Stimulated activated CD4-positive, alpha-beta T cell treated with anti-CD3 and anti-CD28 coated beads, Interleukin-1b, Interleukin-23, amount 100 ng/mL, for 24 hours (primary cell): ENCODE measurements around the gene MAML3.

Source experiments
- DNase-seq, 4 experiments: peaks; one replicate each; pipeline ENCODE4 v3.0.0-alpha.2; 2020; ENCODE audit warnings: low read depth in 4 of 4, low spot score in 1 of 4

Gene MAML3

DNA sequence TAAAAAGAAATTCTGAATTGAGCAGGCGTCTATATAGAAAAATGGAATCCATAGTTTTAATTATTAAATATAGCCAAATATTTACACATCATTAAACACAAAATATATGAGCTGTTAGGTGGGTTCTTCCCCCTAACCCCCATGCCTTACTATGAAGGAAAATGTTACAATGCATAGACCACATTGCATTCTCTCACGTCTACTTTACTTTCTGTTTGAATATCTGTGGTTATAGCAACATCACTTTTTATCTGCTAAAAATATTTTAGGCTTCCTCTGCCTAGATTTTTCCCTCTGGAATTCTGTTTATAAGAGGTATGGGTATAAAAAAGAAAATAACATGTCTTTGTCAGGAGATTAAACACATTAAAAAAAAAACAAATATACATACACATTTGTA, 73.1 kb downstream of the MAML3 start:
- DNase-seq, result no peak

GRCh38 chr4:140078366-140078765, 75.6 kb downstream of the MAML3 start:
- DNase-seq, result no peak

DNA sequence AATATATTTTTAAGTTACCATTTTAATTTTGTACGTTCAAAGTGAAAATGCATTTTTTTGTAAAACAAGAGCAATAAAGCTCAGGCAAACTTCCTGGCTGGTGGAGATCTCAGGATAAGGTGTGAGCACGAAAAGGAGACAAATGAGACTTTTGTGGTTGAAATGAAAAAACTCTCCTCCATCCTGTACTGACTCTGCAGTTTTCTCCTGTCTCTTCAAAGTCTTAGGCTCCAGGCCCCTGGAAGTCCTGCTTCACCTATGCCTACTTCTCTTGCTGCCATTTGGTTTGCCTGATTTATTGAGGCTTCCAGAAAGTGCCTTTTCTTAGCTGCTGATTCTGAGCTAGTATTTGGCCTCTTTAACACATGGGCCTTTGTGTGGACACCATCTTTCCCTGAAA, 77.7 kb downstream of the MAML3 start:
- no peak for DNase-seq

GRCh38 chr4:140071806-140072205, 82.2 kb downstream of the MAML3 start:
- peak in 3 of 4 experiments; percentile 20 to 55 (median 42) for DNase-seq

GRCh38 chr4:140070973-140071372, 83.0 kb downstream of the MAML3 start:
- DNase-seq, result no peak

- no peak for DNase-seq
These were observed 83.6 kb downstream of the MAML3 start for GRCh38 chr4:140070366-140070765.

DNA sequence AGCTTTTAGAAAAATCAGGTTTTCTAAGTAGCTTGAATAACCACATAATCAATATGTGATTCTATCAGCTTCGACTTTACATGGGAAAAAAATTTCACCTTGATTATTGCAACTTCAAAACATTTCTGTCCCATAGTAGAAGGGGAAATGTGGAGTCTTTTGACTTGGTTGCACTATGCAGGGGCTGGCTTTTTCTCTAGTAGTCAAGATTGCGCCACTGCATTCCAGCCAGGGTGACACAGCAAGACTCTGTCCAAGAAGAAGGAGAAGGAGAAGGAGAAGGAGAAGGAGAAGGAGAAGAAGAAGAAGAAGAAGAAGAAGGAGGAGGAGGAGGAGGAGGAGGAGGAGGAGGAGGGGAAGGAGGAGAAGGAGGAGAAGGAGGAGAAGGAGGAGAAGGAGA, 84.9 kb downstream of the MAML3 start:
- no peak for DNase-seq

- DNase-seq, result no peak
These were observed 85.7 kb downstream of the MAML3 start for GRCh38 chr4:140068271-140068670.

GRCh38 chr4:140066031-140066930, 87.7 kb downstream of the MAML3 start:
- DNase-seq, result no peak

GRCh38 chr4:140065393-140065792, 88.6 kb downstream of the MAML3 start:
- DNase-seq, result no peak

- DNase-seq, result no peak
These were observed 92.2 kb downstream of the MAML3 start for GRCh38 chr4:140061659-140062289.

DNA sequence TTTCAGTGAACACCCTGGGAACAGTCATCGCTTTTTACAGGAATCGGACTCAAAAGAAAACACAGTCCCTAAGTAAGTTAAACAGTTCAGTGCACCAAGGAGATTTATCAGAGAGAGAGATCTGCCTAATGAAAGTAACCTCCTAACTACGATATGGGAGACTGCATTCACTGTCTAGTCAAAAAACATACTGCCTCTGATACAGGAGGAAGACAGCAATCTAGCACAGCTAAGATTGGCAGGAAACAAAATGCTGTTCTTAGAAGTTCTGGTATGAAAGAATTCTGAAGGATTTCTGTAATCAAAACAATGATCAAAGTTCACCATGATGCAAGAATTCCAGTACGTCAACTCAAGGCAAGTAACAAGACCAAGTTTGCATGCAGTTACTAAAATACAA, 92.8 kb downstream of the MAML3 start:
- DNase-seq, result no peak

DNA sequence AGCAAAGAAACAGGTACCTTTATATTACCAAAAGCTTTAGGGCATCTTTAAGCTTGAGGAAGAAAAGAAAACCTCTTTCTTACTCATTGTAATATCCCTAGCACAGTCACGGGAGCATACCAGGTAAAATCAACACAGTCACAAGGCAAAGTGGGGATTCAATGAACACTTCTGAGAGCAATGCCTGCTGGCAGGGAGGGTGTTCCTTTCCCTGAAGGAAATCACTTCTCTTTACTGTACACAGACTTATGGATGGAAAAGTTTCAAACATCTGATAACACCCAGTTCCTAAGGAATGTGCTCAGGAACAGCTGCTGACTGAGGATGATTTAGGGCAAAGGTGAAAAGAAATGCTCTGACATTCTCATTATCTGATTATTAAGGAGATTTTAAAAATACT, 94.8 kb downstream of the MAML3 start:
- no peak for DNase-seq

DNA sequence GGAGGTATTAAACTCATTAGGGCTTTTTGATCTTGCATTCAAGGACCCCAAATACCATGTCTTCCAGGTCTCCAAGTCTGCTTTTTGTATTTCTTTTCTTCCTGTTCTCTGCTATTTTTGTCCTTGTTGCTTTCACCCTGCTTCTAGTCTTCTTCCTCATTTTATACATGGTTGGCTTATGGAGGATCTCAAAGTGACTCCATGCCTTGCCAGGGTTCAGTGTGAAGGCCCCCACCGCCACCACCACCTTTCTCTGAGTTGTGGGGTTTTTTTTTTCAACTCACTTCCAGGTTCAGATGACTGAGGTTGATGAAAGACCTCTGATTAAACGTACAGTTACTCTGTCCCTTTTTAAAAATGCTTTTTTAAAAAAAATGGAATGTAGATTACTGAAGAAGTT, 96.3 kb downstream of the MAML3 start:
- no peak for DNase-seq

- no peak for DNase-seq
These were observed 98.0 kb downstream of the MAML3 start for GRCh38 chr4:140056015-140056414.

GRCh38 chr4:140054861-140055260, 99.1 kb downstream of the MAML3 start:
- DNase-seq, result no peak

DNA sequence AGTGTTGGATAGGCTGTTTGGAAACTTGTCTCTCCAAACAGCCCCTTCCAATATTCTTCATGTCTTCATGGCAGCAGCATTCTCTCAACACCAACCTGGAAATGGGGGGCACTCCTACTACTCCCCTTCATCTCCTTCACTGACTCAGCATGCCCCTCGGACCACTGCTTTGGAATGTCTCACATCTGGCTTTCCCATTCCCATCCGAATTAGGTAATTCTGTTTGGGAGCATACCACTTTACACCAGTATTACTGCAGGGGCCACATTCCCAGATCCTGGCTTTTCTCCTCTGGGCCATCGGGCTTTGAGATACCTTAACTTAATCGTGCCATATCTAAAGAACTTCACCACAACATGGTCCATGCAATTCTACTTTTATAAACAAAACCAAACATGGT, 100.8 kb downstream of the MAML3 start:
- no peak for DNase-seq

GRCh38 chr4:140052050-140052449, 101.9 kb downstream of the MAML3 start:
- peak in 2 of 4 experiments; percentile 18 to 21 for DNase-seq

GRCh38 chr4:140049849-140050637, 103.9 kb downstream of the MAML3 start:
- no peak for DNase-seq

GRCh38 chr4:140049024-140049848, 104.7 kb downstream of the MAML3 start:
- peak in 2 of 4 experiments; percentile 10 to 25 for DNase-seq
